Mesothelial cell of epicardium (in vitro differentiated cells): ENCODE data around the gene CXXC5. TPM values are rescaled to one million over a fixed set of nuclear protein-coding genes. Genes with fewer than 3 reads are reported as not detected.

Experiments used
- DNase-seq, 2 experiments: peaks; one replicate each; pipeline ENCODE4 v3.0.0; 2021; ENCODE audit warnings: low spot score in 2 of 2; ENCODE audit not compliant: unreplicated experiment in 2 of 2
- H3K27ac Mint-ChIP-seq: 2 replicates; pipeline ENCODE4 v1.8.0; 2021; ENCODE audit warnings: mixed read lengths
- H3K27me3 Mint-ChIP-seq: 2 replicates; pipeline ENCODE4 v1.8.0; 2021; ENCODE audit warnings: low read depth, mixed read lengths
- H3K36me3 Mint-ChIP-seq: 2 replicates; pipeline ENCODE4 v1.8.0; 2021; ENCODE audit warnings: mixed read lengths
- H3K4me1 Mint-ChIP-seq: 2 replicates; pipeline ENCODE4 v1.8.0; 2021; ENCODE audit warnings: mixed read lengths
- H3K4me3 Mint-ChIP-seq: 2 replicates; pipeline ENCODE4 v1.8.0; 2021; ENCODE audit warnings: mild to moderate bottlenecking, moderate library complexity, mixed read lengths
- H3K9me3 Mint-ChIP-seq: 2 replicates; pipeline ENCODE4 v1.8.0; 2021; ENCODE audit warnings: mixed read lengths
- total RNA-seq: library from RNA; stranded (reverse); gene quantifications from 3 replicates; pipeline ENCODE4 v1.2.1, GENCODE V29; 2021
- TF ChIP-seq, protein P1 (sequence below): fragments of 200-600 bp; sonication (generic); IDR thresholded peaks from one replicate; pipeline ENCODE4 v1.5.0; 2021; ENCODE audit warnings: antibody characterized with exemption; ENCODE audit not compliant: unreplicated experiment

CXXC5 gene
- total RNA-seq, 1 donor from 2014 or later = 37.4 TPM

- Mint-ChIP-seq H3K4me1 (peaks cover 21% of the 10 kb centered on the region), H3K9me3 (no peaks in the 10 kb centered on the region), H3K36me3 (no peaks in the 10 kb centered on the region), H3K27ac (no peak overlapping the region), H3K27me3 (peaks cover 6% of the 10 kb centered on the region), H3K4me3 (no peak overlapping the region)
- no peak for DNase-seq
- TF ChIP-seq, protein P1, sequence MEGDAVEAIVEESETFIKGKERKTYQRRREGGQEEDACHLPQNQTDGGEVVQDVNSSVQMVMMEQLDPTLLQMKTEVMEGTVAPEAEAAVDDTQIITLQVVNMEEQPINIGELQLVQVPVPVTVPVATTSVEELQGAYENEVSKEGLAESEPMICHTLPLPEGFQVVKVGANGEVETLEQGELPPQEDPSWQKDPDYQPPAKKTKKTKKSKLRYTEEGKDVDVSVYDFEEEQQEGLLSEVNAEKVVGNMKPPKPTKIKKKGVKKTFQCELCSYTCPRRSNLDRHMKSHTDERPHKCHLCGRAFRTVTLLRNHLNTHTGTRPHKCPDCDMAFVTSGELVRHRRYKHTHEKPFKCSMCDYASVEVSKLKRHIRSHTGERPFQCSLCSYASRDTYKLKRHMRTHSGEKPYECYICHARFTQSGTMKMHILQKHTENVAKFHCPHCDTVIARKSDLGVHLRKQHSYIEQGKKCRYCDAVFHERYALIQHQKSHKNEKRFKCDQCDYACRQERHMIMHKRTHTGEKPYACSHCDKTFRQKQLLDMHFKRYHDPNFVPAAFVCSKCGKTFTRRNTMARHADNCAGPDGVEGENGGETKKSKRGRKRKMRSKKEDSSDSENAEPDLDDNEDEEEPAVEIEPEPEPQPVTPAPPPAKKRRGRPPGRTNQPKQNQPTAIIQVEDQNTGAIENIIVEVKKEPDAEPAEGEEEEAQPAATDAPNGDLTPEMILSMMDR = no peak
Observed at GRCh38 chr5:139707445-139708003, 59.4 kb downstream of the CXXC5 start.

DNA sequence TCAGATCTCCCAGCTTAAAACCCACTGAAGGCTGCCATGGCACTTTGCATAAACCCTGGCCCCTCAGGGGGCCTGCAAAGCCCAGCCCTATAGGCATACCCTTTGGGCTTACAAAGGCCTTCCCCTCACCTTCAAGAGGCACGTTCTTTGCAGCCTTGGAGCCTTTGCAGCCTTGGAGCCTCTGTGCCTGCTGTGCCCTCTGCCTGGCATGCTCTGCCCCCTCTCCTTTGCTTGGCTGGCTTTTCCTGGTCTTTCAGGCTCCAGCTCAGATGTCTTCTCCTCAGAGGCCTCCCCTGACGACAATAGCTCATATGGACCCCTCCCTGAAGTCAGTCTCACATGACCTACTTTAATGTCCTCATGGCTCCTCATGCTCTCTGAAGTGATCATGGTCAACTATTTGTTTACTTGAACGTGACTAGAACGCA lies 60.3 kb downstream of the CXXC5 start:
- TF ChIP-seq, protein P1 = no peak
- no peak for DNase-seq
- Mint-ChIP-seq H3K27ac (peak overlapping the region; percentile 21), H3K27me3 (peaks cover 6% of the 10 kb centered on the region), H3K4me1 (peaks cover 21% of the 10 kb centered on the region), H3K4me3 (peak overlapping the region; percentile 58), H3K9me3 (no peaks in the 10 kb centered on the region), H3K36me3 (no peaks in the 10 kb centered on the region)

- Mint-ChIP-seq H3K4me1 (peaks cover 21% of the 10 kb centered on the region), H3K36me3 (no peaks in the 10 kb centered on the region), H3K27me3 (peaks cover 6% of the 10 kb centered on the region), H3K27ac (peak overlapping the region; percentile 4), H3K4me3 (peak overlapping the region; percentile 58), H3K9me3 (no peaks in the 10 kb centered on the region)
- TF ChIP-seq, protein P1 = no peak
- DNase-seq = no peak
Observed at GRCh38 chr5:139708877-139709581, 60.9 kb downstream of the CXXC5 start.

- no peaks in the 10 kb centered on the region for H3K9me3 Mint-ChIP-seq
- TF ChIP-seq, protein P1 = no peak
- no peak for DNase-seq
- peaks cover 21% of the 10 kb centered on the region for H3K4me1 Mint-ChIP-seq
- peaks cover 6% of the 10 kb centered on the region for H3K27me3 Mint-ChIP-seq
- H3K27ac Mint-ChIP-seq = peak overlapping the region; percentile 59
- H3K36me3 Mint-ChIP-seq = no peaks in the 10 kb centered on the region
- peak overlapping the region; percentile 58 for H3K4me3 Mint-ChIP-seq
Observed at GRCh38 chr5:139709582-139710318, 61.6 kb downstream of the CXXC5 start.

DNA sequence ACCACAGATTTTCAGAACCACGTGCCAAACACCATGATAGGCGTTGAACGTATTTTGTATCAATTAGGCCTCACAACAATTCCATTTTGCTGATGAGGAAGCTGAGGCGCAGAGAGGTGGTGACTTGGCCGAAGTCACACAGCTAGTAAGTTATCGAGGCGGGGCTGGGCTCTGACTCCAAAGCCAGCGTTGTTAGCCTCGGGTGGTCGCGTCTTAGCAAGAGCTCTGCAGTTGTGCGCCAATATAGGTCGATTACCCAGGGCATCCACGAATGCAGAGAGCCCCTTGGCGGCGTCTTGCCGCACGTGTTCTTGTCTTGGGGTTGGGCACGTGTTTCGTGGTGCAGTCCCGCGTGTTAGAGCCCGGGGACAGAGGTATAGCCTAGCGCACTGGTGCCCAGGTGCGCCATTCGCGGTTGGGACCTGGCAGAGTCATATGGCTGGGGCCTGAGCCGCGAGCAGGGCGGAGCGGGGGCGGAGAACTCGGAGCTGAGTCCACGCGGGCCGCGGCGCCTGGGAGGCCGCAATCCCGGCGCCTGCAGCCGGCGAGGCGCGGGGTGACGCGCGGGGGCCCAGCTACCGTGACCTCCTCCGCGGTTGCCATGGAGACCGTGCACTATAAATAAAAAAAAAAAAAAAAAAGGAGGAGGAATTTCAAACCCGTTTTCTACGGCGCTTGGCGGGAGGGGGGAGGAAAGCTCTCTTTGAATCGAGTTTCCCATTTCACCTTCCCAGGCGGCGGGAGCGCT lies 62.3 kb downstream of the CXXC5 start:
- H3K4me3 Mint-ChIP-seq = peak overlapping the region; percentile 58
- peaks cover 20% of the 10 kb centered on the region for H3K4me1 Mint-ChIP-seq
- H3K27me3 Mint-ChIP-seq = peaks cover 6% of the 10 kb centered on the region
- peak overlapping the region; percentile 59 for H3K27ac Mint-ChIP-seq
- no peaks in the 10 kb centered on the region for H3K36me3 Mint-ChIP-seq
- TF ChIP-seq, protein P1 = no peak
- DNase-seq = peak; percentile 44 to 62
- no peaks in the 10 kb centered on the region for H3K9me3 Mint-ChIP-seq
